CMK (cell line): Measurements from ENCODE around the gene FH.

Experiments used
- DNase-seq: peaks from one replicate; pipeline ENCODE4 v3.0.0-alpha.2; 2010; ENCODE audit warnings: low read depth

Gene FH

DNA sequence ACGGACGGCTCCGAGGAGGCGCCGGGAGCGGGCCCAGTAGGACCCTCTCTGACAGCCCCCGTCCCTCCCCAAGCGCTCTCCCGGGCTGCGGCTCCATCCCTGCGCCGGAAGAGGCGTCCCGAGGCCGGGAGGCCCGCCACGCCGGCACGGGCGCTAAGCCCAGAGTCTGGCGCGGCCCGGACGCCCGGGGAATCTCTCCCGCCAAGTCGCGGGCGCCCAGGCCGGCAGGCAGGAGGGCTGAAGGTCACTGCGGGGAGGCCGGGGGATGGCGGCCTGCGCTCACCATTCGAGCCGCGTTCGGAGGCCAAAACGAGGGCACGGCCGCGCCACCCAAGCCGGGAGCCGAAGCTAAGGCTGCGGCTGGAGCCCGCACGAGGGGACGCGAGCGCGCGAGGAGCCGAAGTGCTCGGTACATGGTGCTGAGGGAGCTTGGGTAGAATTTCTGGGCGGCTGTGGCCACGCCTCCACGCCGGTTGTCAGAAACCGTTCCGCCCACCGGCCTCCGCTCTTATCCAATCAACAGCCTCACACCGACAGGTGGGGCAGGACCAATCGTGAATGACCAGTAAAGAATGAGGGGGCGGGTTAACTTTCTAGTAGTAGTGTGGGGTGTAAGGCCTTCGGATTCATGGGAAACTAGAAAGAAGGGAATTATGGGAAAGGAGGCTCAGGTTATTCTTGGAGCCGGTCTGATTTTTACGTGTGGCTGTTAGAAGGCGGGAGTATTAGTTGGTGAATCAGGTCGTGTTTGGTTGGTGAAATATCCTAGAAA is at the start of gene FH:
FH (minus strand) TSS at position 448 of the 772 bp plus-strand sequence; CDS start at position 415, 33 bp downstream.
- peak; percentile 95 for DNase-seq

GRCh38 chr1:241560849-241561187 is 41.3 kb upstream of the FH start:
- DNase-seq, result no peak

GRCh38 chr1:241560146-241560848 is 40.7 kb upstream of the FH start:
- no peak for DNase-seq

GRCh38 chr1:241557551-241558193 is 38.1 kb upstream of the FH start:
- DNase-seq, result no peak

- DNase-seq, result no peak
Observed at GRCh38 chr1:241557031-241557430, 37.5 kb upstream of the FH start.

- DNase-seq, result no peak
Observed at GRCh38 chr1:241555526-241555925, 36.0 kb upstream of the FH start.

GRCh38 chr1:241553886-241554592 is 34.5 kb upstream of the FH start:
- no peak for DNase-seq

- DNase-seq, result peak; percentile 35
Observed at GRCh38 chr1:241551759-241552638, 32.4 kb upstream of the FH start.

DNA sequence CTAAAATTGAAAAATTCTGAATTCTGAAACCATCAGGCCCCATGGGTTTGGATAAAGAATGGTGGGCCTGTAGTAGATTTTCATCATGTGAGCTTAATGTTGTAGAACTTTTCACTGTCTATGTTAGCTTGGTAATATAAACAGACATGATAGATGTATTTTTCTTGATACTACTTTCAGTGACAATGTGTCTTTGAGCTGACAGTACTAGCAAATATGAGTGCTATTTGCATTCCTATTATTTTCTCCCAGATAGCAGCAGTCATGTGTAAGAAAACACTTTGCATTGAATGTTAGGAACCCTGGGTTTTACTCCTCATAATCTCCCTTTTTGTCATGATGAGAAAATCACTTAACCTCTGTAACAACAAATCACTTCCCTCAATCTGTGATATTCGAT is 30.8 kb upstream of the FH start:
- no peak for DNase-seq

DNA sequence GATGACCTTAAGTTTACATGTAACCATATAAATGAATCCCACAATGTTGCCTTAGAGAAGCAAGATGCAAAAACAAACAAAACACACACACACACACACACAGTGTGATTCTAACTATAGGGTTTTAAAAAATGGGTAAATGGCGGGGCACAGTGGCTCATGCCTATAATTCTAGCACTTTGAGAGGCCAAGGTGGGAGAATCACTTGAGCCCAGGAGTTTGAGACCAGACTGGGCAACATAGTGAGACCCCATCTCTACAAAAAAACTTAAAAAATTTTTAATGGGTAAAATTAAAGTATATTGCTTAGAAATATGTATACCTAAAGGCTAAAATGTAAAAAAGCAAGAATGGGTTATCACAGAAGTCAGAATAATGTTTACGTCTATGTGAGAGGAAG is 28.5 kb upstream of the FH start:
- DNase-seq, result no peak

DNA sequence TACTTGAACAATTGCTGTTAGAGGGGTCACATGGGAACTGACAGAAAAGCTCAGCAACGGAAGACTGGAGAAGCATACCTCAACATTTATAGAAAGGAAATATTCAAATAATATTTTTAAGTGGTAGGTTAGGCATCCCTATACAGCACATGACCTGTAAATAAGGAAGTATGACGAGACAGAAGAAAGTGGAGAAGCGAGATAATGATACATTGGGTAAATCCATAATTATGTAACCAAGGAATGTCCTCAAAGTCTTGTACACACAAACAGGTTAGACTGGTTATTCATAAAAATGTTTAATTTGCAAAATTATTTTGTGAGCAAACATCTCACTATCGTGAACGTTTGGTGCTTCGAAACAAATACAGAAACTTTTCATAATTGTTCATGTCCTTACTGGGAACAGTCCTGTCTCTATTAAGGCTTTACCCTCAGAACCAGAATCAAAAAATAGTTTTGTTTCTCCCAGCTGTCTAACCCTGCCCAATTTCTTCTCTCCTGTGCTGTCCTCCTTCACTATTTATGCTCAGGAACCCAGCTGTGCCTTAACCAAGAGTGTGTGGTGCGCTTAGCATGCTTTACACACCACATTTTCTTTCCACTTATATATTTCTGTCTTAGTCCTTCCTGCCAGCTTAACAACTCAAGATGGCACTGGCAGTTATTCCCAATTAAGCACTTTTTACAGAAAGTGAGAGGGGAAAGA is 22.8 kb upstream of the FH start:
- DNase-seq, result no peak

DNA sequence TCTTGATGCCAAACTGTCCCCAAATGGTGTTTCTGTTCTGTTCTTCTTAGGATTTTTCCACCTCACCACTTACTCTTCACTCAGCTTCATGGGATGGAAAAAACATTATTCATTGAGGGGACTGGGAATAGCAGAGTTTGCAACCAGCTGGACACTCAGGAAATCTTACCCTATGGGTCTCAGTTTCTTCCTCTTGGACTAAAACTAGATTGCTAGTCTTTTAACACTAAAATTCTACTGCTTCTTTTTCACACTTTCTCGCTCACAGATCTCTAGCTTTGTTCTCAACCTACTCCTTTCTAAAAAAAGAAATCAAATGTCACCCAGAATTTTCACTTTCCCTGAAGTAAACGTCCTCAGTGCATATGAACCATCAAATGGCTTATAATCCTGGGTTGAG is 17.4 kb upstream of the FH start:
- DNase-seq, result no peak

DNA sequence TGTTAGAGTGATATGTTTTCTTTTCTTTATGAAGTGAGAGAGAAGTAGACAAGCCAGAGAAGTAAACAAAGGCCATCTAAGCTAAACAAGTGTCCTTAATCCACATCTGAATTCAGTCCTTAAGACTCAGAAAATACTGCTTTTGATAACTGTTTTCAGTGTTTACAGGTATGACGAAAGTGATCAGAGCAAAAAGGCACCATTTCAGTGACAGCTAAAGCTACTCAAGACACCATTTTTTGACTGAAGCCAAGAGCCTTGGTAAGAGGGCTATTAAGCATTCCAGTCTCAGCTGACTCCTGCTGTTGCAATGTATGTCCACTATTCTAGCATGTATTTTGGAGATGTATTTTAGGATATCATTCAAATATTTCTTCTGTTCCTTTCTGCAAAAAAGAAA is 16.7 kb upstream of the FH start:
- DNase-seq, result no peak

DNA sequence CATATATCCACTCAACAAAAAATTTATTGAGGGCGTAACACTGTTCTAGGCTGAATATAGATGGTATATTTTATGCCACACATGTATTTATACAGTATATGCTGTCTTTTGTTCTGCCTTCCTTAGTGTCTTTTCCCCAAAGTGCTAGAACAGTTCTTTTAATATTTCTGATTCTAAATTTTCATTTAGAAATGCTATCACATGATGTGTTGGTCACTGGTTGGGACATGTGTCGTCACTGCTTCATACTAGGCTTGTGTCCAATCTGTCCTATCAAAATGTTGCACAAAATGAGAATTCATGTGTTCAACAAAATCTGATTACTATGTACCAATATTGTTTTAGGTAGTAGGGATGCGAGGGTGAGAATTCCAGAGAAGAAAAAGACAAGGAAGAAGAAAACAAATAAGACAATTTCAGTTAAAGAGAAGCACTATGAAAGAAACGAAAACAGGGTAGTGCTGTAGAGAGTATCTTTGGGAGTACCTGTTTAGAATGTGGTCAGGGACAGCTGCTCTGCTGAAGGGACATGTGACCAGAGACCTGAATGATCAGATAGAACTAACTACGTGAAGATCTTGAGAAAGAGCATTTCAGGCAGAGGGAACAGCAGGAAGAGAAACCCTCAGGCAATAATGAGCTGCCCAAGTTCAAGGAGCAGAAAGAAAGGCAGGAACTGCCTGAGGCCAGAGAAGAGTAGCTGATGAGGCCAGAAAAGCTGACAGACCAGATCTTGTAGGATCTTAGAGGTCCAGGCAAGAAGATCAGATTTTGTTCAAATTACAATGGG is 14.0 kb upstream of the FH start:
- no peak for DNase-seq

DNA sequence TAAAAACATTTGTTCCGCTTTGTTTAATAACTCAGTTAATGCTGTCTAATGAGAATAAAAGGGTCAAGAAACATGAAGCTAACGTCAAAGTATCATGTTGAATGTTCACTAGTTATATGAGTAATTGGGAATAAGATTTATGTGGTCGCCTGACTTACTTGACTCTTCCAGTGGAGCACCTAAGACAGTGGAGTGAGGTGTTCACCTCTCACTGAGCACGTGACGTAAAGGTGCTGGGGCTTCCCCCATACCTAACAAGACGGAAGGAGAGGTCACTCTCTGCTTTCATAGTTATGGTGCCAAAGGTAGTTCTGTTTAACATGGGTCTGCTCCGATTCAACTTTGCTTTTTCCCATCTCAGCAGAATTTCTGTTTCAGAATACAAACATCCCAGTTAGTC is 13.3 kb upstream of the FH start:
- no peak for DNase-seq

DNA sequence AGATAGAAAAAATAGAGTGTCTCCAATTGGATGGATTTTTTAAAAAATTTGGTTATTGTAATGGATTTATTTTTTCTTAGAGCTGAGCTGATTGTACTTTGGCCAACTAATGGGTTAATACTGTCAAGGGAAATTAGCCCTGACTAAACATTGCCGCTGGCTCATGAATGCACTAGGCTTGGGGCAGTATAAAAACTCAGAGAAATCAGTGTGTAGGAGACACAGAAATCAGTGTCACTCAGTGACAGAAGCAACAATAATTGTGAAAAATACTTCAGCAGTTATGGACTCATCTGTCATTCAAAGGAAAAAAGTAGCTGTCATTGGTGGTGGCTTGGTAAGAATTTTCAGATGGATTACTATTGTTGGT is 12.6 kb upstream of the FH start, which contains the start of gene KMO:
KMO (plus strand) TSS at position 217 of the 370 bp plus-strand sequence; CDS start at position 284, 67 bp downstream.
- DNase-seq, result no peak

GRCh38 chr1:241531195-241532161 is 11.9 kb upstream of the FH start:
- DNase-seq, result no peak

GRCh38 chr1:241527146-241527545 is 7.6 kb upstream of the FH start:
- DNase-seq, result no peak

DNA sequence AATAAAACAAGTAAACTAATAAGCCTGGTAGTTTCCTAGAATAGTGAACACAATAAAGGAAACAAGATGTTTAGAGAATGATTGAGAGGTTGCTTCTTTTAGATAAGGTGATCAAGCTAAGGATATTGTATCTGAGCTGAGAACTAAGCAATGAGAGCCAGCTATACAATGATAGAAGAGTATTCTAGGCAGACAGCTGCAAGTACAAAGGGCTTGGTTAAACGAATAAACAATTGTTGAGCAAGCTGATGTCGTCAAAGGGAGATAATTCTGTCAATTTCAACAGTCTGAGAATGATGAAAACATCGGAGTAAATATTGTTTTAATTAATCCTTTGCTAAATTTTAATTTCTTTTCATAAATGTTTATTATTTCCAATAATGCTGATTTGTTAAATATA is 5.5 kb upstream of the FH start:
- no peak for DNase-seq
